Esophagus muscularis mucosa (tissue), 3 donors: Measurements from ENCODE around the gene CAMKMT.

ENCODE experiments used
- POLR2A ChIP-seq: fragments of 450-650 bp; IDR thresholded peaks from one replicate; pipeline ENCODE4 v1.6.1; 2017; ENCODE audit warnings: antibody characterized with exemption, moderate library complexity, mild to moderate bottlenecking, low read depth
- TF ChIP-seq, protein P1 (sequence below), 3 experiments: fragments of 200-600 bp in 2 of 3; fragments of 450-650 bp in 1 of 3; sonication (generic) in 2 of 3; IDR thresholded peaks; one replicate each; pipeline ENCODE4 v1.5.1; 2017 to 2019; ENCODE audit warnings: antibody characterized with exemption in 3 of 3, mild to moderate bottlenecking in 2 of 3, moderate library complexity in 1 of 3

DNA sequence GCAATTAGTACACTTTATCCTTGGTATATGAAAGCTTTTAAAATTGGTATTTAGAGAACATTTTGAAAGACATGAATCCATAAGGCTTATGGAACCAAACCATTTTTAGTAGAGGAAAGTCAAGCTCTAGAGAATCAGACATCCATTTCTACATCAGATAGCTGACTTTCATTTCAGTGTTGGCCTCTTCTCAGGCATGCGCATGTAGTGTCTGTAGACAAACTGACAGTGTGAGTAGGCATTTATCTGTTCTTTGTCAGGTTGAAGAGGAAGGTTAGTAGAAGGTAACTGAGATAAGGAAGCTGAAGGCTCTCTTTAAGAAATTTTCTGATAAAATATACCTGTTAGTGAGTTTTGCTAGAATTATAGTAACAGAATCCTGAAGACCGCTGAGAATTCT lies 357.8 kb downstream of the CAMKMT start:
- TF ChIP-seq, protein P1, sequence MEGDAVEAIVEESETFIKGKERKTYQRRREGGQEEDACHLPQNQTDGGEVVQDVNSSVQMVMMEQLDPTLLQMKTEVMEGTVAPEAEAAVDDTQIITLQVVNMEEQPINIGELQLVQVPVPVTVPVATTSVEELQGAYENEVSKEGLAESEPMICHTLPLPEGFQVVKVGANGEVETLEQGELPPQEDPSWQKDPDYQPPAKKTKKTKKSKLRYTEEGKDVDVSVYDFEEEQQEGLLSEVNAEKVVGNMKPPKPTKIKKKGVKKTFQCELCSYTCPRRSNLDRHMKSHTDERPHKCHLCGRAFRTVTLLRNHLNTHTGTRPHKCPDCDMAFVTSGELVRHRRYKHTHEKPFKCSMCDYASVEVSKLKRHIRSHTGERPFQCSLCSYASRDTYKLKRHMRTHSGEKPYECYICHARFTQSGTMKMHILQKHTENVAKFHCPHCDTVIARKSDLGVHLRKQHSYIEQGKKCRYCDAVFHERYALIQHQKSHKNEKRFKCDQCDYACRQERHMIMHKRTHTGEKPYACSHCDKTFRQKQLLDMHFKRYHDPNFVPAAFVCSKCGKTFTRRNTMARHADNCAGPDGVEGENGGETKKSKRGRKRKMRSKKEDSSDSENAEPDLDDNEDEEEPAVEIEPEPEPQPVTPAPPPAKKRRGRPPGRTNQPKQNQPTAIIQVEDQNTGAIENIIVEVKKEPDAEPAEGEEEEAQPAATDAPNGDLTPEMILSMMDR (IDR thresholded peaks at IDR 0.05): no peak
- TF ChIP-seq POLR2A: no peak
